Subcutaneous adipose tissue (tissue), 4 donors: ENCODE measurements around the gene SPNS2. TPM values are rescaled to one million over a fixed set of nuclear protein-coding genes. Genes with fewer than 3 reads are reported as not detected.

Experiments used
- total RNA-seq, 4 donors: library from RNA; depleted of rRNA; stranded (reverse); fragments of >200 nt; gene quantifications; one replicate each; pipeline ENCODE4 v1.1.0, GENCODE V29; 2016
- TF ChIP-seq, protein P1 (sequence below): fragments of 450-650 bp; IDR thresholded peaks from one replicate; pipeline ENCODE4 v1.5.1; 2016; ENCODE audit warnings: low read depth, mild to moderate bottlenecking, control low read depth, antibody characterized with exemption, moderate library complexity

The SPNS2 gene
- total RNA-seq, 4 donors from 2014 or later: 3.2 to 31.8 (median 13.4) TPM

DNA sequence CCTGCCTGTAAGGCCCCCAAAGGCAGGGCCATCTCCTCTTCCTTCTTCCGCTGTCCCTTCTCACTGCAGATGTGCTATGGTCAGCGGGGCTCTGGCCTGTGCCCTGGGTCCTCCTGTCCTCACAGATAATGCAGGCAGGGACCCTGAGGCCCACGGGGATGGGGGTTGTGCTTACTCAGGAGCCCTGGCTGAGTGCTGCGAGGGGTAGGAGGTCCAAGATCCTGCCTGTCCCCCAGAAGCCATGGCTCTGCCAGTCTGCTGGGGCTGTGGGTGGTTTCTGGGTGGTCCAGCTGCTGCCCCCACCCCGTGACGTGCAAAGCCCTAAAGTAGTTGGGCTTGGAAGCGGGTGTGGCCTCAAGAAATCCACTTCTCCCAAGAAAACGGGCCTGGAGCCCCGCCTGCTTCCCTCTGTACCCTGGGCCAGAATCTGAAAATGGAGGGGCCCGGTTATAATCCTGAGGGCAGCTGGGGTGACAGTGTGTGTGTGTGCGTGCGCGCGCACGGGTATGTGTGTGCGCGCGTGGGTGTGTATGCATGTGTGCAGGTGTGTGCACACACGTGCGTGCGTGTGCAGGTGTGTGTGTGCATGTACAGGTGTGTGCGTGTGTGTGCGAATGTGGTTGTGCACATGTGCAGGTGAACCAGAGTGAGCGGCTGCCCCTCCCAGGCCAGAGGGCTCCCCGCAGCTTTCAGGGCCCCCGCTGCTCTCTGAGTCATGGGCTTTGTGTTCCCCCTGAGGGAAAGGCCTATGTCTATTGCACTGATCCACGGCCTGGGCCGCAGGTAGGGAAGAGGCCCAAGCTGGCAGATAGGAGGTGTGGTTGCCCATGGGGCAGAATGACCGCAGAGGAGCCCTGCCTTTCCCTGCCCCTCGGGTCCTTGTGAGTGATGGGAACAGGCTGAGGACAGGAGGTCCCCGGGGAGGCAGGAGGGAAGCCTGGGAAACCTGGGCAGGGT, 13.8 kb downstream of the SPNS2 start:
- TF ChIP-seq, protein P1, sequence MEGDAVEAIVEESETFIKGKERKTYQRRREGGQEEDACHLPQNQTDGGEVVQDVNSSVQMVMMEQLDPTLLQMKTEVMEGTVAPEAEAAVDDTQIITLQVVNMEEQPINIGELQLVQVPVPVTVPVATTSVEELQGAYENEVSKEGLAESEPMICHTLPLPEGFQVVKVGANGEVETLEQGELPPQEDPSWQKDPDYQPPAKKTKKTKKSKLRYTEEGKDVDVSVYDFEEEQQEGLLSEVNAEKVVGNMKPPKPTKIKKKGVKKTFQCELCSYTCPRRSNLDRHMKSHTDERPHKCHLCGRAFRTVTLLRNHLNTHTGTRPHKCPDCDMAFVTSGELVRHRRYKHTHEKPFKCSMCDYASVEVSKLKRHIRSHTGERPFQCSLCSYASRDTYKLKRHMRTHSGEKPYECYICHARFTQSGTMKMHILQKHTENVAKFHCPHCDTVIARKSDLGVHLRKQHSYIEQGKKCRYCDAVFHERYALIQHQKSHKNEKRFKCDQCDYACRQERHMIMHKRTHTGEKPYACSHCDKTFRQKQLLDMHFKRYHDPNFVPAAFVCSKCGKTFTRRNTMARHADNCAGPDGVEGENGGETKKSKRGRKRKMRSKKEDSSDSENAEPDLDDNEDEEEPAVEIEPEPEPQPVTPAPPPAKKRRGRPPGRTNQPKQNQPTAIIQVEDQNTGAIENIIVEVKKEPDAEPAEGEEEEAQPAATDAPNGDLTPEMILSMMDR: no peak

DNA sequence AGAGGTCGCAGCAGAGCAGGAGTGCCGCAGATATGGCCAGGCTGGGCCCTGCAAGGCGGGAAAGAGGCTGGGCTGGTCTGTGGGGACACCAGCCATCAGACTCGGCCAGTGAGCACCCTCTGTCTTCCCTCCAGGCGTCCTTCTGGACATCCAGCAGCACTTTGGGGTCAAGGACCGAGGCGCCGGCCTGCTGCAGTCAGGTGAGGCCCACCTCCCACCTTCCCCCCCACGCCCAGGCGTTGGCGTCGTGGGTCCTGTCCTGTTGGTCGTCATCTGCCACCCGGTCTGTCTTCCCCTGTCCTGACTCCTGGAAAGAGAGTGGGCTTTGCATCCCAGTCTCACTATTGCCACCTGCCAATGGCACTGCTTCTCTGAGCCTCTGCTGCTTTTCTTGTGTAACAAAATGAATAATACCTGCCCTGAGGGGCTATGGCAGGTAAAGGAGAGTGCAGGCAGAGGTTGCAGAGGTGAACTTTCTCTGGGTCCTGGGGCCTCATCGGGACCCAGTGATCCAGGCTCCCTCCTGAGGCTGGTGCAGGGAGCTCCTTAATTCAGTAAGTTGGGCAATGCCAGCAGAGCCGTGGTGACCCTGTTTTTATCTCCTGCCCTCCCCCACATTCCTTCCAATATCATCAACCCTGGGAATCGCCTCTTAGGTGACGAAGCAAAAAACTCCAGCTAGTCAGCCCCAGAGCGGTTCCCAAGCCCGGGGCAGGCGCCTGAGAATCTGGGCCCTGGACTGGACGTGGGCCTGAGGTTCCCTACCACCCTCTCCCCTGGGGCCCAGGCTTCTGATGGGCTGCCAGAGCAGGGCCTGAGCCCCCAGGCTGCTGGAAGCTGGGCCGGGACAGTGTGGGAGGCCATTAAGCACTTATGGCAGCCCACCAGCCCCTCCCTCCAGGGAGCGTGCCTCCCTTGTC, 14.7 kb downstream of the SPNS2 start:
- TF ChIP-seq, protein P1: no peak

DNA sequence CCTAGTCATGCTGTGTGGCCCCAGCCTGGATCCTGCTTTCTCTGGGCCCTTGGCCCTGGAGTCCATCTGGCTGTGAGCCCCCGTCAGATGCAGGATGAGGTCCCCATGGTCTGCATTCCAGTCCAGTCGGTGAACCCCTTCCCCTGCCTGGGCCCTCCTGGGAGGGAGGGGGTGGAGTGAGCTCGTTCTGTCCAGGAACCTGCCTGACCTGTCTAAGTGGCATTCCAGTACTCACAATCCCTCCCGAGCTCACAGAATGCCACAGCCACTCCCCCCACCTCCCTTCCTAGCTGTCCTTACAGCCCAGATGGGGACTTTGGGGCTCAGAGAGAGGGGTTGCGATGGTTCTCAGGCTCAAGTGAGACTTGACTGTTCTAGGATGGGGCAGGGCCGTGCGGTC, 15.5 kb downstream of the SPNS2 start:
- TF ChIP-seq, protein P1: no peak

DNA sequence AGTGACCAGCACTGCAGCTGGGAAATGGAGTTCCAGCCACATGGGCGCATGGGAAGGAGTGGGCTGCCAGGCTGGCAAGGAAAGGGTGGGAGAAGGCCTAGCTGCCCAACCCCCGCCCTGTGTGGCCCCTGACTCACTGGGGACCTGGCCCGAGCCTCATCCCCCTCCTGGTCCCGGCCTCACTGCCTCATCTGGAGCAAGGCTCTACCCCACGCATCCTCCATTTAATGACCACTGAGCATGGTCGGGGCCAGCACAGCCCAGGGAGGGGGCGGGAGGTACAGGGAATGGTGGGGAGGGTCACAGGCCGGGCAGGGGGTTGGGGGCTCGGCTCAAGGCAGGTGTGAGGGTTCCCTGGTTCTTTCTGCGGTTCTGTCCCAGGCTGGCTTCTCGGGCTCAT, 16.1 kb downstream of the SPNS2 start:
- TF ChIP-seq, protein P1: no peak

DNA sequence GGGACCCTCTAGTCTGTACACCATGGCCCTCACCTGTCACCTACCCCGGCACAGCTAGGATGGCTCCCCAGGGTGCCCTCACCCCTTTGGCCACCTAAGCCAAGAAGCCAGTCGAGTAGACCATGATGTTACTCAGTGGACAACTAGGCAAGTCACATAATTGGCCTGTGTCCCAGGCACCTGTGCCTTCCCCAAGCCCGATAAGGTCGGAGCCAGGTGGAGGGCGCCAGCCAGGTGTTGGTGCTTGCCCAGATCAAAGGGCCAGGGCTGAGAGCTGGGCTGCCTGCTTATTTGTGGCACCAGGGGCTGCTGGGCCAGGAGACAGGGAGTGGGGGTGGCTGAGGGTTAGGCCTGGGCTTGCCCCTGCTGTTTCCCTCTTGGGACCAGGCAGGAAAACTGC, 16.8 kb downstream of the SPNS2 start:
- TF ChIP-seq, protein P1: no peak

DNA sequence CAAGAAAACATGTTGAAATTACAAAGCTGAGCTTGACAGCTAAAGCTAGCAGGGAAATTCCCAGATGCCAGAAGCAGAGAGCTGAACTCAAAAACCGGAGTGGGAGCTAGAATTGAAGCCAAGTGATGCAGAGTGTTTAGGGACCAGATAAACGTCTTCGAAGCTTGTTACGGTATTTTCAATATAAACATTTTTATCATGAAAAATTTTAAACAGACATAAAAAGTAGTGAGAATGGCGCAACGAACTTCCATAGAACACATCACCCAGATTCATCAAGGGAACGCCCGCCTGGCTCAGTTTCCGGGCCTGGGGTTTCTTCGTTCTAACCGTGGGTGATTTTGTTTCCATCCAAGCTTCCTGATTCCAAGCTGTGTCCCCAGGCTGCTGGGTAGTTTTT, 18.1 kb downstream of the SPNS2 start:
- TF ChIP-seq, protein P1: no peak

DNA sequence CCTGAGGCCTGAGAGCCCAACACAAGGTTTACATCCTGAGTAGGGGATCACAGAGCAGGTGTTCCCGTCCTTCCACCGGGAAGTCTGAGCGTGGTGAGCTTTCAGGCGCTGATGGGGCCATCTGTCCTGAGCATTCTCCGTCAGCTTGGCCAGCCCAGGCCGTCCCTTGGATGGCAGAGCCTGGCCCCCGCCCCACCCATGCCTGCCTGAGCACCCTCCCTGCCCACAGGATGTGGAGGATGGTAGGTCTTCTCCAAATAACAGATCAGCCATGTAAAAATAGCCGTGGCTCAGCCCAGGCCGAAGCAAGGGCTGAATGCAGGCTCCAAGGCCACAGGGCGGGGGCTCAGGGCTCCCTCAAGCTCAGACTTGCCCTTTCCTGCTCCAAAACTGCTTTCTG, 20.2 kb downstream of the SPNS2 start:
- TF ChIP-seq, protein P1: no peak
